ENCODE data around the gene BMPR1A. TPM values are rescaled to one million over a fixed set of nuclear protein-coding genes. Genes with fewer than 3 reads are reported as not detected.

The BMPR1A gene
- polyA plus RNA-seq, 1 donor (not counting 4 experiments of a cell fraction or from before 2014, with no cell fraction given), result 22.2 TPM

GRCh38 chr10:86821388-86821999 is 65.1 kb downstream of the BMPR1A start:
- Histone ChIP-seq H3K9ac (ENCODE audit: control insufficient read depth, extremely low read depth, insufficient read depth, low read length) (no peak overlapping the region), H2AFZ (ENCODE audit: control insufficient read depth, low read length) (no peak overlapping the region), H3K9me3 (ENCODE audit: control insufficient read depth, low read depth, low read length) (no peaks in the 10 kb centered on the region), H3K4me2 (ENCODE audit: control insufficient read depth, extremely low read depth, insufficient read depth, low read depth, low read length) (no peak overlapping the region), H3K27ac (ENCODE audit: control insufficient read depth, insufficient read depth, low read length) (no peak overlapping the region), H3K79me2 (ENCODE audit: control insufficient read depth, insufficient read depth, low read length) (peaks cover 28% of the 10 kb centered on the region), H3K4me3 (ENCODE audit: control insufficient read depth in 2 of 3, extremely low read depth in 1 of 3, insufficient read depth in 2 of 3, low read depth in 1 of 3, low read length in 3 of 3) (no peak overlapping the region), H3K4me1 (ENCODE audit: control insufficient read depth, extremely low read depth, insufficient read depth, low read length) (peaks cover 9% of the 10 kb centered on the region), H4K20me1 (ENCODE audit: control insufficient read depth, extremely low read depth, insufficient read depth, low read length) (no peaks in the 10 kb centered on the region), H3K9me1 (ENCODE audit: control insufficient read depth, extremely low read depth, insufficient read depth, low read length) (peaks cover 2% of the 10 kb centered on the region), H3K27me3 (ENCODE audit: control insufficient read depth, extremely low read depth, insufficient read depth, low read length) (no peaks in the 10 kb centered on the region), H3K36me3 (ENCODE audit: control insufficient read depth in 2 of 2, extremely low read depth in 1 of 2, insufficient read depth in 2 of 2, low read length in 2 of 2) (no peaks in the 10 kb centered on the region)
- TF ChIP-seq EZH2 (IDR thresholded peaks at IDR 0.05; ENCODE audit: low read length) (no peak), CTCF (optimal IDR thresholded peaks at IDR 0.05 in 1 of 3, IDR thresholded peaks at IDR 0.05 in 1 of 3, conservative IDR thresholded peaks at IDR 0.05 in 1 of 3; ENCODE audit: extremely low read depth in 1 of 3, insufficient read depth in 2 of 3, low read length in 3 of 3) (no peak)
- no peak for DNase-seq (ENCODE audit: low read depth, low spot score)
- dilution Hi-C loops (cut with MboI; ENCODE audit: extremely low pct_ligation_motif_present, low sequenced_read_pairs), result no loop called here
- FAIRE-seq, result no peak

- peaks cover 34% of the 10 kb centered on the region for H3K79me2 ChIP-seq (ENCODE audit: control insufficient read depth, insufficient read depth, low read length)
- FAIRE-seq, result no peak
These were observed 67.1 kb downstream of the BMPR1A start for GRCh38 chr10:86823565-86823964.

More at GRCh38 chr10:86823565-86823964, 67.1 kb downstream of the BMPR1A start:
- H3K4me3 ChIP-seq (ENCODE audit: control insufficient read depth in 2 of 3, extremely low read depth in 1 of 3, insufficient read depth in 2 of 3, low read depth in 1 of 3, low read length in 3 of 3), result no peak overlapping the region
- TF ChIP-seq CTCF (optimal IDR thresholded peaks at IDR 0.05 in 1 of 3, IDR thresholded peaks at IDR 0.05 in 1 of 3, conservative IDR thresholded peaks at IDR 0.05 in 1 of 3; ENCODE audit: extremely low read depth in 1 of 3, insufficient read depth in 2 of 3, low read length in 3 of 3) (no peak), EZH2 (IDR thresholded peaks at IDR 0.05; ENCODE audit: low read length) (no peak)
- H2AFZ ChIP-seq (ENCODE audit: control insufficient read depth, low read length), result no peak overlapping the region
- no peaks in the 10 kb centered on the region for H3K9me1 ChIP-seq (ENCODE audit: control insufficient read depth, extremely low read depth, insufficient read depth, low read length)
- H3K36me3 ChIP-seq (ENCODE audit: control insufficient read depth in 2 of 2, extremely low read depth in 1 of 2, insufficient read depth in 2 of 2, low read length in 2 of 2), result no peaks in the 10 kb centered on the region
- H3K27ac ChIP-seq (ENCODE audit: control insufficient read depth, insufficient read depth, low read length), result no peak overlapping the region
- H4K20me1 ChIP-seq (ENCODE audit: control insufficient read depth, extremely low read depth, insufficient read depth, low read length), result no peaks in the 10 kb centered on the region
- no peak overlapping the region for H3K9ac ChIP-seq (ENCODE audit: control insufficient read depth, extremely low read depth, insufficient read depth, low read length)
- H3K4me2 ChIP-seq (ENCODE audit: control insufficient read depth, extremely low read depth, insufficient read depth, low read depth, low read length), result no peak overlapping the region
- H3K4me1 ChIP-seq (ENCODE audit: control insufficient read depth, extremely low read depth, insufficient read depth, low read length), result no peaks in the 10 kb centered on the region
- H3K9me3 ChIP-seq (ENCODE audit: control insufficient read depth, low read depth, low read length), result no peaks in the 10 kb centered on the region
- DNase-seq (ENCODE audit: low read depth, low spot score), result no peak
- dilution Hi-C loops (cut with MboI; ENCODE audit: extremely low pct_ligation_motif_present, low sequenced_read_pairs), result no loop called here
- no peaks in the 10 kb centered on the region for H3K27me3 ChIP-seq (ENCODE audit: control insufficient read depth, extremely low read depth, insufficient read depth, low read length)
